Measurements from ENCODE around the gene KIF23.

- TF ChIP-seq, protein P1, sequence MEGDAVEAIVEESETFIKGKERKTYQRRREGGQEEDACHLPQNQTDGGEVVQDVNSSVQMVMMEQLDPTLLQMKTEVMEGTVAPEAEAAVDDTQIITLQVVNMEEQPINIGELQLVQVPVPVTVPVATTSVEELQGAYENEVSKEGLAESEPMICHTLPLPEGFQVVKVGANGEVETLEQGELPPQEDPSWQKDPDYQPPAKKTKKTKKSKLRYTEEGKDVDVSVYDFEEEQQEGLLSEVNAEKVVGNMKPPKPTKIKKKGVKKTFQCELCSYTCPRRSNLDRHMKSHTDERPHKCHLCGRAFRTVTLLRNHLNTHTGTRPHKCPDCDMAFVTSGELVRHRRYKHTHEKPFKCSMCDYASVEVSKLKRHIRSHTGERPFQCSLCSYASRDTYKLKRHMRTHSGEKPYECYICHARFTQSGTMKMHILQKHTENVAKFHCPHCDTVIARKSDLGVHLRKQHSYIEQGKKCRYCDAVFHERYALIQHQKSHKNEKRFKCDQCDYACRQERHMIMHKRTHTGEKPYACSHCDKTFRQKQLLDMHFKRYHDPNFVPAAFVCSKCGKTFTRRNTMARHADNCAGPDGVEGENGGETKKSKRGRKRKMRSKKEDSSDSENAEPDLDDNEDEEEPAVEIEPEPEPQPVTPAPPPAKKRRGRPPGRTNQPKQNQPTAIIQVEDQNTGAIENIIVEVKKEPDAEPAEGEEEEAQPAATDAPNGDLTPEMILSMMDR (conservative IDR thresholded peaks at IDR 0.05; ENCODE audit: low read depth in 2 of 2) = no peak
- TF ChIP-seq EZH2 (IDR thresholded peaks at IDR 0.05; ENCODE audit: low read depth, unreplicated experiment) (no peak), REST (IDR thresholded peaks at IDR 0.05; ENCODE audit: unreplicated experiment) (no peak), POLR2AphosphoS5 (IDR thresholded peaks at IDR 0.05; ENCODE audit: low read depth) (no peak), JUNB (IDR thresholded peaks at IDR 0.05; ENCODE audit: unreplicated experiment) (no peak), EZH2phosphoT487 (IDR thresholded peaks at IDR 0.05; ENCODE audit: unreplicated experiment) (no peak), CREB1 (CRISPR knock-in tag; IDR thresholded peaks at IDR 0.05; ENCODE audit: low read depth) (no peak), ZNF331 (CRISPR knock-in tag; IDR thresholded peaks at IDR 0.05; ENCODE audit: low read depth) (no peak)
Measured at GRCh38 chr15:69479081-69479480, 64.9 kb downstream of the KIF23 start.

All from GM23338 (cell line).